CD14-positive monocyte (primary cell): ENCODE data around the gene EPAS1. TPM values are rescaled to one million over a fixed set of nuclear protein-coding genes. Genes with fewer than 3 reads are reported as not detected.

Experiments used
- DNase-seq, 3 donors: peaks; one replicate each; pipeline ENCODE4 v3.0.0-alpha.2; 2011 to 2022
- H2AFZ ChIP-seq: 2 replicates; pipeline ENCODE4 v1.6.0; 2012; ENCODE audit warnings: mild to moderate bottlenecking, low read depth, low read length, inconsistent platforms; ENCODE audit not compliant: insufficient read depth, poor library complexity, severe bottlenecking
- H3K27ac ChIP-seq, 2 donors: 1 replicate in 1 of 2; 2 replicates in 1 of 2; pipeline ENCODE4 v1.5.1; 2012 to 2013; ENCODE audit warnings: low read length in 2 of 2, control low read depth in 1 of 2, inconsistent platforms in 1 of 2, low read depth in 1 of 2, mild to moderate bottlenecking in 1 of 2
- H3K27me3 ChIP-seq, 2 donors: one replicate each; pipeline versions ENCODE4 v1.6.0 to v1.6.1; 2011 to 2013; ENCODE audit warnings: low read length in 2 of 2; ENCODE audit not compliant: control insufficient read depth in 2 of 2, insufficient read depth in 2 of 2
- H3K36me3 ChIP-seq, 2 donors: replicated peaks in 1 of 2; 1 replicate in 1 of 2; 2 replicates in 1 of 2; pipeline versions ENCODE4 v1.5.1 to v1.6.1; 2012 to 2013; ENCODE audit warnings: low read length in 2 of 2, control low read depth in 1 of 2, inconsistent platforms in 1 of 2, mild to moderate bottlenecking in 1 of 2; ENCODE audit not compliant: insufficient read depth in 2 of 2, control insufficient read depth in 1 of 2
- H3K4me1 ChIP-seq, 2 donors: 1 replicate in 1 of 2; 2 replicates in 1 of 2; pipeline versions ENCODE4 v1.5.1 to v1.6.1; 2012 to 2013; ENCODE audit warnings: low read length in 2 of 2, control low read depth in 1 of 2, inconsistent platforms in 1 of 2, mild to moderate bottlenecking in 1 of 2, moderate library complexity in 1 of 2; ENCODE audit not compliant: insufficient read depth in 2 of 2, control insufficient read depth in 1 of 2
- H3K4me2 ChIP-seq: replicated peaks from 2 replicates; pipeline ENCODE3; 2012; ENCODE audit warnings: low read length, moderate library complexity, mild to moderate bottlenecking; ENCODE audit not compliant: poor library complexity, severe bottlenecking; ENCODE audit errors: extremely low read depth
- H3K4me3 ChIP-seq, 3 experiments: fragments of 200-600 bp in 1 of 3; sonication (generic) in 1 of 3; replicated peaks in 1 of 3; 1 replicate in 2 of 3; 2 replicates in 1 of 3; pipeline ENCODE4 v1.5.1; 2011 to 2013; ENCODE audit warnings: low read length in 3 of 3, mild to moderate bottlenecking in 3 of 3, control low read depth in 2 of 3, low read depth in 2 of 3, inconsistent platforms in 1 of 3, moderate library complexity in 1 of 3
- H3K79me2 ChIP-seq: 2 replicates; pipeline ENCODE4 v1.6.0; 2012; ENCODE audit warnings: mild to moderate bottlenecking, control low read depth, inconsistent platforms, low read length, moderate library complexity; ENCODE audit not compliant: insufficient read depth
- H3K9ac ChIP-seq: 2 replicates; pipeline ENCODE4 v1.6.0; 2017; ENCODE audit warnings: low read length, mild to moderate bottlenecking; ENCODE audit not compliant: insufficient read depth, poor library complexity, severe bottlenecking
- H3K9me3 ChIP-seq, 2 donors: replicated peaks in 1 of 2; 1 replicate in 1 of 2; 2 replicates in 1 of 2; pipeline versions ENCODE4 v1.5.1 to v1.6.1; 2012 to 2013; ENCODE audit warnings: low read length in 2 of 2, control low read depth in 1 of 2; ENCODE audit not compliant: control insufficient read depth in 1 of 2, insufficient read depth in 1 of 2
- H4K20me1 ChIP-seq: 2 replicates; pipeline ENCODE4 v1.6.0; 2012; ENCODE audit warnings: mild to moderate bottlenecking, low read length, control low read depth, moderate library complexity; ENCODE audit not compliant: insufficient read depth
- H3K27ac Mint-ChIP-seq, 7 donors: one replicate each; pipeline ENCODE4 v1.8.0; 2020; ENCODE audit warnings: mild to moderate bottlenecking in 7 of 7, mixed read lengths in 7 of 7, moderate library complexity in 6 of 7, inconsistent platforms in 2 of 7
- H3K27me3 Mint-ChIP-seq, 3 donors: one replicate each; pipeline ENCODE4 v1.8.0; 2021 to 2022; ENCODE audit warnings: low read depth in 3 of 3, mild to moderate bottlenecking in 3 of 3, mixed read lengths in 3 of 3, moderate library complexity in 3 of 3, inconsistent platforms in 1 of 3
- H3K36me3 Mint-ChIP-seq, 2 donors: one replicate each; pipeline ENCODE4 v1.8.0; 2020; ENCODE audit warnings: mixed read lengths in 2 of 2, inconsistent platforms in 1 of 2, mild to moderate bottlenecking in 1 of 2
- H3K4me1 Mint-ChIP-seq: one replicate; pipeline ENCODE4 v1.8.0; 2020; ENCODE audit warnings: mild to moderate bottlenecking, mixed read lengths
- H3K4me3 Mint-ChIP-seq, 2 donors: one replicate each; pipeline ENCODE4 v1.8.0; 2020; ENCODE audit warnings: mild to moderate bottlenecking in 2 of 2, mixed read lengths in 2 of 2, moderate library complexity in 1 of 2
- H3K9me3 Mint-ChIP-seq, 7 donors: one replicate each; pipeline ENCODE4 v1.8.0; 2020 to 2022; ENCODE audit warnings: mixed read lengths in 7 of 7, mild to moderate bottlenecking in 6 of 7, moderate library complexity in 6 of 7, inconsistent platforms in 2 of 7
- CTCF ChIP-seq: fragments of 200-600 bp; IDR thresholded peaks from one replicate; pipeline ENCODE4 v1.8.0; 2022; ENCODE audit warnings: antibody characterized with exemption, mild to moderate bottlenecking
- WGBS: methylation state at CpG from one replicate; pipeline ENCODE4 v1.1.5; 2013; ENCODE audit warnings: missing lambda C conversion rate; ENCODE audit not compliant: insufficient coverage; 5-methylcytosine and 5-hydroxymethylcytosine counted together
- intact Hi-C, 2 donors: fragments of 100-400 bp; cut with micrococcal nuclease; formaldehyde crosslinking; loops; one replicate each; pipeline versions ENCODE4 v1.15.0 to v1.15.1; 2023
- polyA plus RNA-seq, 3 donors: library from polyadenylated mRNA; depleted of rRNA in 1 of 3; unstranded in 2 of 3; stranded (reverse) in 1 of 3; fragments of 300-500 nt in 2 of 3; fragments of >200 nt in 1 of 3; fragmentation: Illumina TruSeq in 2 of 3; gene quantifications; 1 replicate in 2 of 3; 2 replicates in 1 of 3; pipeline ENCODE4 v1.2.3, GENCODE V29; 2012 to 2021

Gene EPAS1
- polyA plus RNA-seq, 3 donors, result 0.11 to 1.0 (median 0.88) TPM

GRCh38 chr2:46283693-46284092, 13.5 kb upstream of the EPAS1 start:
- H3K9me3 ChIP-seq, result no peaks in the 10 kb centered on the region
- no peaks in the 10 kb centered on the region for H3K79me2 ChIP-seq
- H3K9ac ChIP-seq, result no peak overlapping the region
- Mint-ChIP-seq H3K27ac (no peak overlapping the region), H3K36me3 (no peaks in the 10 kb centered on the region), H3K27me3 (peaks cover 8 to 12% (median 9%) of the 10 kb centered on the region in 3 donors), H3K4me3 (no peak overlapping the region), H3K9me3 (no peaks in the 10 kb centered on the region), H3K4me1 (no peaks in the 10 kb centered on the region)
- no peak overlapping the region for H3K4me3 ChIP-seq
- H3K36me3 ChIP-seq, result no peaks in the 10 kb centered on the region
- intact Hi-C loops, result no loop called here
- no peaks in the 10 kb centered on the region for H3K27me3 ChIP-seq
- WGBS, result 94% methylated on average over 2 of the region's 3 CpGs
- no peaks in the 10 kb centered on the region for H3K4me1 ChIP-seq
- H2AFZ ChIP-seq, result no peak overlapping the region
- H3K27ac ChIP-seq, result no peak overlapping the region
- no peak overlapping the region for H3K4me2 ChIP-seq
- H4K20me1 ChIP-seq, result no peaks in the 10 kb centered on the region
- DNase-seq, result no peak
- TF ChIP-seq CTCF, result no peak

- no peaks in the 10 kb centered on the region for H3K9me3 Mint-ChIP-seq
- H3K9me3 ChIP-seq, result no peaks in the 10 kb centered on the region
- no peaks in the 10 kb centered on the region for H3K4me1 Mint-ChIP-seq
- H3K4me3 Mint-ChIP-seq, result no peak overlapping the region
- no peak overlapping the region for H3K27ac Mint-ChIP-seq
- peaks cover 5 to 12% (median 6%) of the 10 kb centered on the region in 3 donors for H3K27me3 Mint-ChIP-seq
- no peaks in the 10 kb centered on the region for H3K36me3 ChIP-seq
- no peak overlapping the region for H3K4me3 ChIP-seq
- H3K27ac ChIP-seq, result no peak overlapping the region
- intact Hi-C loops, result no loop called here
- no CpG with 5 or more reads among the region's 1 CpG for WGBS
- TF ChIP-seq CTCF, result no peak
- no peaks in the 10 kb centered on the region for H4K20me1 ChIP-seq
- no peak for DNase-seq
- H3K79me2 ChIP-seq, result no peaks in the 10 kb centered on the region
- H2AFZ ChIP-seq, result no peak overlapping the region
- H3K36me3 Mint-ChIP-seq, result no peaks in the 10 kb centered on the region
- H3K9ac ChIP-seq, result no peak overlapping the region
- no peak overlapping the region for H3K4me2 ChIP-seq
- no peaks in the 10 kb centered on the region for H3K27me3 ChIP-seq
- H3K4me1 ChIP-seq, result no peaks in the 10 kb centered on the region
These were observed 12.9 kb upstream of the EPAS1 start for GRCh38 chr2:46284260-46284659.
